ENCODE results near the gene SAMD5.

DNA sequence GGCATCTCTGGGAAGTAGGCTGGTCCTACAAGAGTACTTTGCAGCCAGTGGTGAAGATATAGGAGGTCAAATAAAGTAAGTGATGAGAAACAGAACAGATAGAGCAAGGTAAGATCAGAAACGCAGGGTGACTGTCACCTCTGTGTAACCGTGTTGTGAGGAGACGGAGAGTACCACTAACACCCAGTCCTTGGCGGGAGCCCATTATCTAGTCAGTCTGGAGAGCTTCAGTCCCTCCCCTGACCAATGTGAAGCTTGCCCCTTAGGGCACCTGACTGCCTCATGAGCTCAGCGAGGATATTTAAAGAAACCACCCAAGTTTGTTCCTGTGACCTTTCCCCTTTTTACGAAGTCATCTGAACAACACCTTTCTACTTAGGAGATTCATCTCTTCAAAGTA lies 110.0 kb downstream of the SAMD5 start:
- TF ChIP-seq CTCF (IDR thresholded peaks at IDR 0.05; ENCODE audit: poor library complexity, severe bottlenecking) (no peak), POLR2AphosphoS5 (IDR thresholded peaks at IDR 0.05) (no peak), EZH2 (IDR thresholded peaks at IDR 0.05; ENCODE audit: borderline replicate concordance, insufficient read depth, low read length, poor library complexity, severe bottlenecking) (no peak), RAD21 (conservative IDR thresholded peaks at IDR 0.05) (no peak), REST (IDR thresholded peaks at IDR 0.05; ENCODE audit: borderline replicate concordance) (no peak), SMC3 (conservative IDR thresholded peaks at IDR 0.05; ENCODE audit: poor library complexity) (no peak), TAF1 (IDR thresholded peaks at IDR 0.05; ENCODE audit: low read depth) (no peak), MXI1 (conservative IDR thresholded peaks at IDR 0.05; ENCODE audit: poor library complexity, severe bottlenecking) (no peak)
